GM23338 (cell line): ENCODE results near the gene TMPRSS3. TPM values are rescaled to one million over a fixed set of nuclear protein-coding genes. Genes with fewer than 3 reads are reported as not detected.

Source experiments
- ATAC-seq: fragments of 200-7000 bp; cut with Tn5 transposase; 3 replicates; pipeline ENCODE4 v1.9.1; 2020
- DNase-seq: peaks from one replicate; pipeline ENCODE4 v3.0.0-alpha.2; 2015; ENCODE audit warnings: low spot score
- H2AFZ ChIP-seq: fragments of 200-600 bp; sonication (generic); 2 replicates; pipeline ENCODE4 v1.8.0; 2016; ENCODE audit warnings: antibody characterized with exemption, mild to moderate bottlenecking, moderate library complexity
- H3F3A ChIP-seq: fragments of 200-600 bp; sonication (generic); replicated peaks from 2 replicates; pipeline ENCODE4 v1.8.0; 2017; ENCODE audit warnings: antibody characterized with exemption, mixed run types, low read depth
- H3K27ac ChIP-seq: fragments of 200-600 bp; sonication (generic); 2 replicates; pipeline ENCODE4 v1.6.1; 2016; ENCODE audit warnings: low read depth
- H3K27me3 ChIP-seq: fragments of 200-600 bp; sonication (generic); 2 replicates; pipeline ENCODE4 v1.8.0; 2016; ENCODE audit warnings: mild to moderate bottlenecking, mixed run types, moderate library complexity; ENCODE audit not compliant: insufficient read depth
- H3K36me3 ChIP-seq: fragments of 200-600 bp; sonication (generic); 2 replicates; pipeline ENCODE4 v1.8.0; 2016; ENCODE audit warnings: mild to moderate bottlenecking; ENCODE audit not compliant: insufficient read depth
- H3K4me1 ChIP-seq: fragments of 200-600 bp; sonication (generic); 2 replicates; pipeline ENCODE4 v1.8.0; 2016; ENCODE audit warnings: mild to moderate bottlenecking, moderate library complexity; ENCODE audit not compliant: insufficient read depth
- H3K4me2 ChIP-seq: fragments of 200-600 bp; sonication (generic); 2 replicates; pipeline ENCODE4 v1.7.1; 2017; ENCODE audit warnings: mixed run types
- H3K4me3 ChIP-seq: fragments of 200-600 bp; sonication (generic); 2 replicates; pipeline ENCODE4 v1.6.1; 2016; ENCODE audit warnings: mixed run types
- H3K79me2 ChIP-seq: fragments of 200-600 bp; sonication (generic); replicated peaks from 2 replicates; pipeline ENCODE4 v1.8.0; 2017; ENCODE audit warnings: mild to moderate bottlenecking; ENCODE audit not compliant: insufficient read depth
- H3K9me2 ChIP-seq: fragments of 200-600 bp; sonication (generic); 2 replicates; pipeline ENCODE4 v1.8.0; 2017; ENCODE audit not compliant: insufficient read depth
- H4K20me1 ChIP-seq: fragments of 200-600 bp; sonication (generic); replicated peaks from 2 replicates; pipeline ENCODE4 v1.8.0; 2017; ENCODE audit warnings: mild to moderate bottlenecking; ENCODE audit not compliant: insufficient read depth
- H3K27ac Mint-ChIP-seq: 2 replicates; pipeline ENCODE4 v1.8.0; 2020; ENCODE audit warnings: inconsistent platforms, mild to moderate bottlenecking, moderate library complexity, mixed read lengths
- H3K27me3 Mint-ChIP-seq: 3 replicates; pipeline ENCODE4 v1.8.0; 2022; ENCODE audit warnings: low read depth, mild to moderate bottlenecking, moderate library complexity, mixed read lengths, inconsistent platforms; ENCODE audit not compliant: insufficient read depth, poor library complexity
- H3K36me3 Mint-ChIP-seq: 3 replicates; pipeline ENCODE4 v1.8.0; 2021; ENCODE audit warnings: low read depth, mild to moderate bottlenecking, inconsistent platforms, moderate library complexity, mixed read lengths
- H3K4me1 Mint-ChIP-seq: 3 replicates; pipeline ENCODE4 v1.8.0; 2020; ENCODE audit warnings: mild to moderate bottlenecking, inconsistent platforms, mixed read lengths
- H3K4me3 Mint-ChIP-seq: 3 replicates; pipeline ENCODE4 v1.8.0; 2021; ENCODE audit warnings: moderate library complexity, mild to moderate bottlenecking, inconsistent platforms, mixed read lengths
- H3K9me3 Mint-ChIP-seq: 3 replicates; pipeline ENCODE4 v1.8.0; 2020; ENCODE audit warnings: moderate library complexity, mild to moderate bottlenecking, inconsistent platforms, mixed read lengths
- CREB1 ChIP-seq: fragments of 250-450 bp; sonication (Bioruptor Pico); IDR thresholded peaks from 2 replicates; pipeline ENCODE4 v1.5.0; 2020; ENCODE audit warnings: low read depth, mild to moderate bottlenecking, moderate library complexity
- EZH2 ChIP-seq: fragments of 200-600 bp; sonication (generic); IDR thresholded peaks from one replicate; pipeline ENCODE4 v1.8.0; 2017; ENCODE audit warnings: antibody characterized with exemption, mild to moderate bottlenecking, low read depth; ENCODE audit not compliant: unreplicated experiment
- EZH2phosphoT487 ChIP-seq: fragments of 200-600 bp; sonication (generic); IDR thresholded peaks from one replicate; pipeline ENCODE4 v1.8.1; 2018; ENCODE audit warnings: antibody characterized with exemption; ENCODE audit not compliant: unreplicated experiment
- JUNB ChIP-seq: IDR thresholded peaks from one replicate; pipeline ENCODE4 v1.6.1; 2016; ENCODE audit warnings: antibody characterized with exemption; ENCODE audit not compliant: unreplicated experiment
- NANOG ChIP-seq: IDR thresholded peaks from 2 replicates; pipeline ENCODE4 v1.6.1; 2016; ENCODE audit warnings: antibody characterized with exemption, borderline replicate concordance
- POLR2AphosphoS5 ChIP-seq: IDR thresholded peaks from 2 replicates; pipeline ENCODE4 v1.6.1; 2016; ENCODE audit warnings: antibody characterized with exemption, low read depth
- STAT1 ChIP-seq: IDR thresholded peaks from one replicate; pipeline ENCODE4 v1.6.1; 2016; ENCODE audit warnings: antibody characterized with exemption; ENCODE audit not compliant: unreplicated experiment
- ZNF114 ChIP-seq: fragments of 250-450 bp; sonication (Bioruptor Pico); IDR thresholded peaks from 2 replicates; pipeline ENCODE4 v1.5.0; 2020; ENCODE audit warnings: mild to moderate bottlenecking, moderate library complexity
- ZNF331 ChIP-seq: fragments of 250-450 bp; sonication (Bioruptor Pico); IDR thresholded peaks from 2 replicates; pipeline ENCODE4 v1.5.0; 2020; ENCODE audit warnings: low read depth, mild to moderate bottlenecking, moderate library complexity
- polyA plus RNA-seq: library from polyadenylated mRNA; unstranded; fragments of >200 nt; fragmentation: Nextera tagmentation; extraction: Ambion mirVana; gene quantifications from 2 replicates; pipeline ENCODE4 v1.2.1, GENCODE V29; 2016
- total RNA-seq: library from RNA; depleted of rRNA; stranded (reverse); fragments of >200 nt; shearing (Covaris generic); gene quantifications from 2 replicates; pipeline ENCODE4 v1.2.3, GENCODE V29; 2014
- TF ChIP-seq, protein P1 (sequence below): IDR thresholded peaks from 2 replicates; pipeline ENCODE4 v1.6.1; 2016; ENCODE audit warnings: antibody characterized with exemption
- TF ChIP-seq, protein P2 (sequence below): fragments of 250-450 bp; sonication (Bioruptor Pico); IDR thresholded peaks from 2 replicates; pipeline ENCODE4 v1.5.0; 2020; ENCODE audit warnings: mild to moderate bottlenecking, moderate library complexity
- TF ChIP-seq, protein P3 (sequence below), 2 experiments: fragments of 200-600 bp in 1 of 2; sonication (generic) in 1 of 2; conservative IDR thresholded peaks; 2 replicates each; pipeline versions ENCODE4 v1.5.1 to v1.6.1; 2016 to 2017; ENCODE audit warnings: antibody characterized with exemption in 2 of 2, low read depth in 2 of 2, mild to moderate bottlenecking in 2 of 2, moderate library complexity in 1 of 2
- TF ChIP-seq, protein P4 (sequence below): IDR thresholded peaks from one replicate; pipeline ENCODE4 v1.6.1; 2018; ENCODE audit warnings: antibody characterized with exemption; ENCODE audit not compliant: unreplicated experiment

Gene TMPRSS3
- total and polyA plus RNA-seq, 2 experiments from 2014 or later, result 0.17 TPM; not detected in 1

DNA sequence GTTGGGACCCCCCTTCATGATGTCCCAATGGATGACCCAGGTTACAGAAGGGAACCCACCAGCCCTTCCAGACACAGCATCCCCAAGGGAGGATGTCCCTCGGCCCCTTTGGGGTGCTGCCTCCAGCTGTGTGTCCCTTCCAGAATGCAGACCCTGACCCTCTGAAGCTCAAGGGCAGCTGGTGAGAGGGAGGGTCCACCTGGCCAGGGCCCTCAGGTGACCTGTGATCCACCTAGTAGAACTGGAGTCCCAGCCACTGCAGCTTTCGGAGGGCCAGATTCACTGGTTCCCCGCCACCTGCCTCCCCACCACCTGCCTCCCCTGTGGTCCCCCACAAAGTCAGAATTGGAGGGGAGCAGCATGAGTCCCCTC is 19.9 kb downstream of the TMPRSS3 start:
- H3K4me1 ChIP-seq, result no peaks in the 10 kb centered on the region
- H2AFZ ChIP-seq, result no peak overlapping the region
- H3F3A ChIP-seq, result no peaks in the 10 kb centered on the region
- Mint-ChIP-seq H3K4me1 (no peaks in the 10 kb centered on the region), H3K4me3 (no peak overlapping the region), H3K9me3 (no peaks in the 10 kb centered on the region), H3K36me3 (no peaks in the 10 kb centered on the region), H3K27ac (no peak overlapping the region), H3K27me3 (peaks cover 3% of the 10 kb centered on the region)
- no peak overlapping the region for H3K27ac ChIP-seq
- TF ChIP-seq POLR2AphosphoS5, result no peak
- no peak for TF ChIP-seq EZH2
- no peak for TF ChIP-seq CREB1 (CRISPR knock-in tag)
- TF ChIP-seq, protein P1, sequence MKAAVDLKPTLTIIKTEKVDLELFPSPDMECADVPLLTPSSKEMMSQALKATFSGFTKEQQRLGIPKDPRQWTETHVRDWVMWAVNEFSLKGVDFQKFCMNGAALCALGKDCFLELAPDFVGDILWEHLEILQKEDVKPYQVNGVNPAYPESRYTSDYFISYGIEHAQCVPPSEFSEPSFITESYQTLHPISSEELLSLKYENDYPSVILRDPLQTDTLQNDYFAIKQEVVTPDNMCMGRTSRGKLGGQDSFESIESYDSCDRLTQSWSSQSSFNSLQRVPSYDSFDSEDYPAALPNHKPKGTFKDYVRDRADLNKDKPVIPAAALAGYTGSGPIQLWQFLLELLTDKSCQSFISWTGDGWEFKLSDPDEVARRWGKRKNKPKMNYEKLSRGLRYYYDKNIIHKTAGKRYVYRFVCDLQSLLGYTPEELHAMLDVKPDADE, result no peak
- TF ChIP-seq STAT1, result no peak
- TF ChIP-seq NANOG, result no peak
- TF ChIP-seq, protein P2, sequence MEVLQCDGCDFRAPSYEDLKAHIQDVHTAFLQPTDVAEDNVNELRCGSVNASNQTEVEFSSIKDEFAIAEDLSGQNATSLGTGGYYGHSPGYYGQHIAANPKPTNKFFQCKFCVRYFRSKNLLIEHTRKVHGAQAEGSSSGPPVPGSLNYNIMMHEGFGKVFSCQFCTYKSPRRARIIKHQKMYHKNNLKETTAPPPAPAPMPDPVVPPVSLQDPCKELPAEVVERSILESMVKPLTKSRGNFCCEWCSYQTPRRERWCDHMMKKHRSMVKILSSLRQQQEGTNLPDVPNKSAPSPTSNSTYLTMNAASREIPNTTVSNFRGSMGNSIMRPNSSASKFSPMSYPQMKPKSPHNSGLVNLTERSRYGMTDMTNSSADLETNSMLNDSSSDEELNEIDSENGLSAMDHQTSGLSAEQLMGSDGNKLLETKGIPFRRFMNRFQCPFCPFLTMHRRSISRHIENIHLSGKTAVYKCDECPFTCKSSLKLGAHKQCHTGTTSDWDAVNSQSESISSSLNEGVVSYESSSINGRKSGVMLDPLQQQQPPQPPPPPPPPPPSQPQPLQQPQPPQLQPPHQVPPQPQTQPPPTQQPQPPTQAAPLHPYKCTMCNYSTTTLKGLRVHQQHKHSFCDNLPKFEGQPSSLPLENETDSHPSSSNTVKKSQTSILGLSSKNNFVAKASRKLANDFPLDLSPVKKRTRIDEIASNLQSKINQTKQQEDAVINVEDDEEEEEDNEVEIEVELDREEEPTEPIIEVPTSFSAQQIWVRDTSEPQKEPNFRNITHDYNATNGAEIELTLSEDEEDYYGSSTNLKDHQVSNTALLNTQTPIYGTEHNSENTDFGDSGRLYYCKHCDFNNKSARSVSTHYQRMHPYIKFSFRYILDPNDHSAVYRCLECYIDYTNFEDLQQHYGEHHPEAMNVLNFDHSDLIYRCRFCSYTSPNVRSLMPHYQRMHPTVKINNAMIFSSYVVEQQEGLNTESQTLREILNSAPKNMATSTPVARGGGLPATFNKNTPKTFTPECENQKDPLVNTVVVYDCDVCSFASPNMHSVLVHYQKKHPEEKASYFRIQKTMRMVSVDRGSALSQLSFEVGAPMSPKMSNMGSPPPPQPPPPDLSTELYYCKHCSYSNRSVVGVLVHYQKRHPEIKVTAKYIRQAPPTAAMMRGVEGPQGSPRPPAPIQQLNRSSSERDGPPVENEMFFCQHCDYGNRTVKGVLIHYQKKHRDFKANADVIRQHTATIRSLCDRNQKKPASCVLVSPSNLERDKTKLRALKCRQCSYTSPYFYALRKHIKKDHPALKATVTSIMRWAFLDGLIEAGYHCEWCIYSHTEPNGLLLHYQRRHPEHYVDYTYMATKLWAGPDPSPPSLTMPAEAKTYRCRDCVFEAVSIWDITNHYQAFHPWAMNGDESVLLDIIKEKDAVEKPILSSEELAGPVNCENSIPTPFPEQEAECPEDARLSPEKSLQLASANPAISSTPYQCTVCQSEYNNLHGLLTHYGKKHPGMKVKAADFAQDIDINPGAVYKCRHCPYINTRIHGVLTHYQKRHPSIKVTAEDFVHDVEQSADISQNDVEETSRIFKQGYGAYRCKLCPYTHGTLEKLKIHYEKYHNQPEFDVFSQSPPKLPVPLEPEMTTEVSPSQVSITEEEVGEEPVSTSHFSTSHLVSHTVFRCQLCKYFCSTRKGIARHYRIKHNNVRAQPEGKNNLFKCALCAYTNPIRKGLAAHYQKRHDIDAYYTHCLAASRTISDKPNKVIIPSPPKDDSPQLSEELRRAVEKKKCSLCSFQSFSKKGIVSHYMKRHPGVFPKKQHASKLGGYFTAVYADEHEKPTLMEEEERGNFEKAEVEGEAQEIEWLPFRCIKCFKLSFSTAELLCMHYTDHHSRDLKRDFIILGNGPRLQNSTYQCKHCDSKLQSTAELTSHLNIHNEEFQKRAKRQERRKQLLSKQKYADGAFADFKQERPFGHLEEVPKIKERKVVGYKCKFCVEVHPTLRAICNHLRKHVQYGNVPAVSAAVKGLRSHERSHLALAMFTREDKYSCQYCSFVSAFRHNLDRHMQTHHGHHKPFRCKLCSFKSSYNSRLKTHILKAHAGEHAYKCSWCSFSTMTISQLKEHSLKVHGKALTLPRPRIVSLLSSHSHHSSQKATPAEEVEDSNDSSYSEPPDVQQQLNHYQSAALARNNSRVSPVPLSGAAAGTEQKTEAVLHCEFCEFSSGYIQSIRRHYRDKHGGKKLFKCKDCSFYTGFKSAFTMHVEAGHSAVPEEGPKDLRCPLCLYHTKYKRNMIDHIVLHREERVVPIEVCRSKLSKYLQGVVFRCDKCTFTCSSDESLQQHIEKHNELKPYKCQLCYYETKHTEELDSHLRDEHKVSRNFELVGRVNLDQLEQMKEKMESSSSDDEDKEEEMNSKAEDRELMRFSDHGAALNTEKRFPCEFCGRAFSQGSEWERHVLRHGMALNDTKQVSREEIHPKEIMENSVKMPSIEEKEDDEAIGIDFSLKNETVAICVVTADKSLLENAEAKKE (CRISPR knock-in tag), result no peak
- TF ChIP-seq, protein P3, sequence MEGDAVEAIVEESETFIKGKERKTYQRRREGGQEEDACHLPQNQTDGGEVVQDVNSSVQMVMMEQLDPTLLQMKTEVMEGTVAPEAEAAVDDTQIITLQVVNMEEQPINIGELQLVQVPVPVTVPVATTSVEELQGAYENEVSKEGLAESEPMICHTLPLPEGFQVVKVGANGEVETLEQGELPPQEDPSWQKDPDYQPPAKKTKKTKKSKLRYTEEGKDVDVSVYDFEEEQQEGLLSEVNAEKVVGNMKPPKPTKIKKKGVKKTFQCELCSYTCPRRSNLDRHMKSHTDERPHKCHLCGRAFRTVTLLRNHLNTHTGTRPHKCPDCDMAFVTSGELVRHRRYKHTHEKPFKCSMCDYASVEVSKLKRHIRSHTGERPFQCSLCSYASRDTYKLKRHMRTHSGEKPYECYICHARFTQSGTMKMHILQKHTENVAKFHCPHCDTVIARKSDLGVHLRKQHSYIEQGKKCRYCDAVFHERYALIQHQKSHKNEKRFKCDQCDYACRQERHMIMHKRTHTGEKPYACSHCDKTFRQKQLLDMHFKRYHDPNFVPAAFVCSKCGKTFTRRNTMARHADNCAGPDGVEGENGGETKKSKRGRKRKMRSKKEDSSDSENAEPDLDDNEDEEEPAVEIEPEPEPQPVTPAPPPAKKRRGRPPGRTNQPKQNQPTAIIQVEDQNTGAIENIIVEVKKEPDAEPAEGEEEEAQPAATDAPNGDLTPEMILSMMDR (conservative IDR thresholded peaks at IDR 0.05; ENCODE audit: low read depth in 2 of 2), result no peak
- no peak for TF ChIP-seq EZH2phosphoT487
- no peak for TF ChIP-seq ZNF331 (CRISPR knock-in tag)
- TF ChIP-seq, protein P4, sequence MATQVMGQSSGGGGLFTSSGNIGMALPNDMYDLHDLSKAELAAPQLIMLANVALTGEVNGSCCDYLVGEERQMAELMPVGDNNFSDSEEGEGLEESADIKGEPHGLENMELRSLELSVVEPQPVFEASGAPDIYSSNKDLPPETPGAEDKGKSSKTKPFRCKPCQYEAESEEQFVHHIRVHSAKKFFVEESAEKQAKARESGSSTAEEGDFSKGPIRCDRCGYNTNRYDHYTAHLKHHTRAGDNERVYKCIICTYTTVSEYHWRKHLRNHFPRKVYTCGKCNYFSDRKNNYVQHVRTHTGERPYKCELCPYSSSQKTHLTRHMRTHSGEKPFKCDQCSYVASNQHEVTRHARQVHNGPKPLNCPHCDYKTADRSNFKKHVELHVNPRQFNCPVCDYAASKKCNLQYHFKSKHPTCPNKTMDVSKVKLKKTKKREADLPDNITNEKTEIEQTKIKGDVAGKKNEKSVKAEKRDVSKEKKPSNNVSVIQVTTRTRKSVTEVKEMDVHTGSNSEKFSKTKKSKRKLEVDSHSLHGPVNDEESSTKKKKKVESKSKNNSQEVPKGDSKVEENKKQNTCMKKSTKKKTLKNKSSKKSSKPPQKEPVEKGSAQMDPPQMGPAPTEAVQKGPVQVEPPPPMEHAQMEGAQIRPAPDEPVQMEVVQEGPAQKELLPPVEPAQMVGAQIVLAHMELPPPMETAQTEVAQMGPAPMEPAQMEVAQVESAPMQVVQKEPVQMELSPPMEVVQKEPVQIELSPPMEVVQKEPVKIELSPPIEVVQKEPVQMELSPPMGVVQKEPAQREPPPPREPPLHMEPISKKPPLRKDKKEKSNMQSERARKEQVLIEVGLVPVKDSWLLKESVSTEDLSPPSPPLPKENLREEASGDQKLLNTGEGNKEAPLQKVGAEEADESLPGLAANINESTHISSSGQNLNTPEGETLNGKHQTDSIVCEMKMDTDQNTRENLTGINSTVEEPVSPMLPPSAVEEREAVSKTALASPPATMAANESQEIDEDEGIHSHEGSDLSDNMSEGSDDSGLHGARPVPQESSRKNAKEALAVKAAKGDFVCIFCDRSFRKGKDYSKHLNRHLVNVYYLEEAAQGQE, result no peak
- TF ChIP-seq JUNB, result no peak
- no peak for TF ChIP-seq ZNF114 (CRISPR knock-in tag)
- ATAC-seq, result no peak
- H3K9me2 ChIP-seq, result no peaks in the 10 kb centered on the region
- no peak overlapping the region for H3K4me2 ChIP-seq
- H4K20me1 ChIP-seq, result no peaks in the 10 kb centered on the region
- no peaks in the 10 kb centered on the region for H3K36me3 ChIP-seq
- no peak overlapping the region for H3K4me3 ChIP-seq
- H3K79me2 ChIP-seq, result no peaks in the 10 kb centered on the region
- no peaks in the 10 kb centered on the region for H3K27me3 ChIP-seq
- DNase-seq, result no peak
